HG03520 (cell line): ENCODE measurements around the gene KRTAP4-9.
"Not testable (repeated sequence)": the region's sequence is repeated elsewhere in the genome, so short reads cannot be mapped to it uniquely, and the experiment has no call there.

Source experiments
- ATAC-seq: cut with Tn5 transposase; IDR thresholded peaks from one replicate; pipeline ENCODE4 v1.9.1; 2021; ENCODE audit warnings: mild to moderate bottlenecking, moderate library complexity; ENCODE audit not compliant: unreplicated experiment

The KRTAP4-9 gene

GRCh38 chr17:41126412-41126811 lies 21.2 kb downstream of the KRTAP4-9 start:
- no peak for ATAC-seq

- ATAC-seq = no peak
Measured at GRCh38 chr17:41127371-41127770, 22.2 kb downstream of the KRTAP4-9 start.

- no peak for ATAC-seq
Measured at GRCh38 chr17:41131979-41132378, 26.8 kb downstream of the KRTAP4-9 start.

- no peak for ATAC-seq
Measured at GRCh38 chr17:41133880-41134735, 28.9 kb downstream of the KRTAP4-9 start.

GRCh38 chr17:41139865-41140264 lies 34.7 kb downstream of the KRTAP4-9 start:
- ATAC-seq = not testable (repeated sequence)

GRCh38 chr17:41140360-41141131 lies 35.4 kb downstream of the KRTAP4-9 start, which contains the start of gene KRTAP4-6:
Gene KRTAP4-6 (minus strand): TSS chr17:41140544. CDS start chr17:41140487, 57 bp downstream.
- ATAC-seq = no peak

- no peak for ATAC-seq
Measured at GRCh38 chr17:41141361-41141760, 36.2 kb downstream of the KRTAP4-9 start.

- ATAC-seq = no peak
Measured at GRCh38 chr17:41144846-41145245, 39.7 kb downstream of the KRTAP4-9 start.

GRCh38 chr17:41145261-41145660 lies 40.1 kb downstream of the KRTAP4-9 start:
- ATAC-seq = no peak

GRCh38 chr17:41147531-41148204 lies 42.5 kb downstream of the KRTAP4-9 start:
- no peak for ATAC-seq

- not testable (repeated sequence) for ATAC-seq
Measured at GRCh38 chr17:41148971-41149651, 43.9 kb downstream of the KRTAP4-9 start.

GRCh38 chr17:41149652-41149985 lies 44.4 kb downstream of the KRTAP4-9 start, which contains the start of gene KRTAP4-5:
Gene KRTAP4-5 (minus strand): TSS chr17:41149825. CDS start chr17:41149767, 58 bp downstream.
- no peak for ATAC-seq

- no peak for ATAC-seq
Measured at GRCh38 chr17:41150026-41150425, 44.8 kb downstream of the KRTAP4-9 start.

- ATAC-seq = no peak
Measured at GRCh38 chr17:41151525-41151924, 46.3 kb downstream of the KRTAP4-9 start.

- ATAC-seq = no peak
Measured at GRCh38 chr17:41153856-41154255, 48.7 kb downstream of the KRTAP4-9 start.
